Measurements from ENCODE around the gene ACTN3. TPM values are rescaled to one million over a fixed set of nuclear protein-coding genes. Genes with fewer than 3 reads are reported as not detected.

The ACTN3 gene
- total RNA-seq, 1 donor from 2014 or later: 20.2 TPM

DNA sequence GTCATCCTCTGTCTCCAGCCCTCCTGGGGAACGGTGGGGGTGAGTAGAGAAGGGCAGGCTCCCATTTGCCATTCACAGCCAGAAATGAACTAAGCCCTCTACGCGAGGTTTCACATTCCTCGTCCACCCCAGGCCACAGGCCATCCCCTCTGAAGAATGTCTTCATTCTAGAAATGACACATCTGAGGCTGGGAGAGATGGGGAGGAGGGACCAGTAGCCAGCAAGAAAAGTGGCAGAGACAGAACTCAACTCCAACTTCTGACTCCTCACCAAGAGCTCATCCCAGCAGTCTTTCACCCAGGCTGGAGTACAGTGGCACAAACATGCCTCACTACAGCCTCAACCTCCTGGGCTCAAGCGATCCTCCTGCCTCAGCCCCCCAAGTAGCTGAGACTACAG is 18.3 kb downstream of the ACTN3 start:
- Mint-ChIP-seq H3K9me3 (no peaks in the 10 kb centered on the region), H3K36me3 (no peaks in the 10 kb centered on the region), H3K4me3 (no peak overlapping the region), H3K27me3 (ENCODE audit: insufficient read depth, low read depth) (no peaks in the 10 kb centered on the region), H3K4me1 (peaks cover 2% of the 10 kb centered on the region), H3K27ac (no peak overlapping the region)
- no peaks in the 10 kb centered on the region for H3K36me3 ChIP-seq
- DNase-seq (ENCODE audit: low spot score): no peak
- H3K9ac ChIP-seq: no peak overlapping the region
- peaks cover 4% of the 10 kb centered on the region for H3K4me1 ChIP-seq
- H2AFZ ChIP-seq (replicated peaks): no peak overlapping the region
- H3K4me3 ChIP-seq: no peak overlapping the region
- H4K20me1 ChIP-seq (ENCODE audit: low read depth): no peaks in the 10 kb centered on the region
- TF ChIP-seq, protein P1, sequence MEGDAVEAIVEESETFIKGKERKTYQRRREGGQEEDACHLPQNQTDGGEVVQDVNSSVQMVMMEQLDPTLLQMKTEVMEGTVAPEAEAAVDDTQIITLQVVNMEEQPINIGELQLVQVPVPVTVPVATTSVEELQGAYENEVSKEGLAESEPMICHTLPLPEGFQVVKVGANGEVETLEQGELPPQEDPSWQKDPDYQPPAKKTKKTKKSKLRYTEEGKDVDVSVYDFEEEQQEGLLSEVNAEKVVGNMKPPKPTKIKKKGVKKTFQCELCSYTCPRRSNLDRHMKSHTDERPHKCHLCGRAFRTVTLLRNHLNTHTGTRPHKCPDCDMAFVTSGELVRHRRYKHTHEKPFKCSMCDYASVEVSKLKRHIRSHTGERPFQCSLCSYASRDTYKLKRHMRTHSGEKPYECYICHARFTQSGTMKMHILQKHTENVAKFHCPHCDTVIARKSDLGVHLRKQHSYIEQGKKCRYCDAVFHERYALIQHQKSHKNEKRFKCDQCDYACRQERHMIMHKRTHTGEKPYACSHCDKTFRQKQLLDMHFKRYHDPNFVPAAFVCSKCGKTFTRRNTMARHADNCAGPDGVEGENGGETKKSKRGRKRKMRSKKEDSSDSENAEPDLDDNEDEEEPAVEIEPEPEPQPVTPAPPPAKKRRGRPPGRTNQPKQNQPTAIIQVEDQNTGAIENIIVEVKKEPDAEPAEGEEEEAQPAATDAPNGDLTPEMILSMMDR (IDR thresholded peaks at IDR 0.05): no peak
- TF ChIP-seq EZH2phosphoT487 (IDR thresholded peaks at IDR 0.05): no peak
- no peak for TF ChIP-seq EZH2 (IDR thresholded peaks at IDR 0.05)
- no peak overlapping the region for H3K27ac ChIP-seq
- no peak overlapping the region for H3K4me2 ChIP-seq
- no peaks in the 10 kb centered on the region for H3K27me3 ChIP-seq
- no peaks in the 10 kb centered on the region for H3K79me2 ChIP-seq (ENCODE audit: low read depth)
- H3F3A ChIP-seq (ENCODE audit: low read depth): peaks cover 1% of the 10 kb centered on the region
- H3K9me3 ChIP-seq (ENCODE audit: low read depth): no peaks in the 10 kb centered on the region

DNA sequence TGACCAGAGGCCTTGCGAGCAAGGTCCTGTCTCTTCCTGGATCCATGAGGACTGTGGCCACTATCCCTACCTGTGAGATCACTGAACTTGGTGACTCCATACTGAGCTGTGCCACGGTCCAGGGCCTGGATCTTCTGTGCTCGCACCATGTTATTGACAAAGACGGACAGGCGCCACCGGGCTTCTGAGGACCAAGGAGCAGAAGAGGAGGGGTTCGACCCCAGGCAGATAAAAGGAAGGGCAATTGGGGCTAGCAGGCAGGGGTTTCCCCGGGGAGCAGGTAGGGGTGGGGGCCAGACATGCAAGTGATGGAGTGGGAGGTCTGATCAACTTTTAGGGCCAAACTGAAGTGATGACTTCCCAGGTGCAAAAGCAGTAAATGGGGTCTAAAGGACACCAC is 19.5 kb downstream of the ACTN3 start:
- Histone ChIP-seq H3K4me1 (peaks cover 16% of the 10 kb centered on the region), H3K27me3 (no peaks in the 10 kb centered on the region), H2AFZ (replicated peaks) (no peak overlapping the region), H3K9me3 (ENCODE audit: low read depth) (no peaks in the 10 kb centered on the region), H3F3A (ENCODE audit: low read depth) (peaks cover 13% of the 10 kb centered on the region), H3K4me3 (no peak overlapping the region), H3K79me2 (ENCODE audit: low read depth) (no peaks in the 10 kb centered on the region), H3K36me3 (no peaks in the 10 kb centered on the region), H3K9ac (no peak overlapping the region), H3K27ac (no peak overlapping the region), H4K20me1 (ENCODE audit: low read depth) (no peaks in the 10 kb centered on the region), H3K4me2 (no peak overlapping the region)
- no peak for TF ChIP-seq EZH2phosphoT487 (IDR thresholded peaks at IDR 0.05)
- TF ChIP-seq, protein P1 (IDR thresholded peaks at IDR 0.05): no peak
- Mint-ChIP-seq H3K9me3 (no peaks in the 10 kb centered on the region), H3K36me3 (no peaks in the 10 kb centered on the region), H3K4me1 (peaks cover 13% of the 10 kb centered on the region), H3K27ac (peak overlapping the region; percentile 60), H3K27me3 (ENCODE audit: insufficient read depth, low read depth) (no peaks in the 10 kb centered on the region), H3K4me3 (no peak overlapping the region)
- no peak for DNase-seq (ENCODE audit: low spot score)

DNA sequence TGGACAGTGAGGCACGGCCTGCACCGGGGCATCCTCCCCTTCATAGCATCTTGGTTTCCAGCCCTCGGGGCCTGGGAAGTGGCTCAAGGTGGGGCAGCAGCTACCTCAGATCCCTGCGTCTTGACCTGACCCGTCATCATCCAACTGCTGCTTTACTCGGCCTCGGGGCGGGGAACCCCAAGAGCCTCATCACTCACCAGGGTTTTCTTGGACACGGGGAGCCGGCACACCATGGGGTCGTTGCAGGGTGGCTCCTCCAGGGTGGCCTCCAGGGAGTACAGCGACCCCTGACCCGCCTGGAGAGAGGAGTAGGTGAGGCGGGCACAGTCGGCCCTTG is 21.1 kb downstream of the ACTN3 start:
- H3K4me3 ChIP-seq: no peak overlapping the region
- H3K27me3 Mint-ChIP-seq (ENCODE audit: insufficient read depth, low read depth): peaks cover 2% of the 10 kb centered on the region
- no peak for DNase-seq (ENCODE audit: low spot score)
- no peak overlapping the region for H3K9ac ChIP-seq
- TF ChIP-seq EZH2phosphoT487 (IDR thresholded peaks at IDR 0.05) (no peak), EZH2 (IDR thresholded peaks at IDR 0.05) (no peak)
- TF ChIP-seq, protein P1 (IDR thresholded peaks at IDR 0.05): no peak
- no peak overlapping the region for H3K27ac Mint-ChIP-seq
- peaks cover 14% of the 10 kb centered on the region for H3F3A ChIP-seq (ENCODE audit: low read depth)
- no peak overlapping the region for H3K27ac ChIP-seq
- H3K4me2 ChIP-seq: no peak overlapping the region
- peaks cover 13% of the 10 kb centered on the region for H3K4me1 Mint-ChIP-seq
- H3K36me3 Mint-ChIP-seq: no peaks in the 10 kb centered on the region
- H4K20me1 ChIP-seq (ENCODE audit: low read depth): no peaks in the 10 kb centered on the region
- no peaks in the 10 kb centered on the region for H3K9me3 Mint-ChIP-seq
- H2AFZ ChIP-seq (replicated peaks): no peak overlapping the region
- H3K4me3 Mint-ChIP-seq: no peak overlapping the region
- H3K4me1 ChIP-seq: peaks cover 16% of the 10 kb centered on the region
- no peaks in the 10 kb centered on the region for H3K79me2 ChIP-seq (ENCODE audit: low read depth)
- H3K27me3 ChIP-seq: no peaks in the 10 kb centered on the region
- H3K9me3 ChIP-seq (ENCODE audit: low read depth): no peaks in the 10 kb centered on the region
- no peaks in the 10 kb centered on the region for H3K36me3 ChIP-seq

Data from neural progenitor cell (in vitro differentiated cells).